RWPE2 (cell line): ENCODE measurements around the gene SLC30A3.

Experiments
- ATAC-seq: fragments of 200-7000 bp; cut with Tn5 transposase; 3 replicates; pipeline ENCODE4 v1.9.1; 2021; ENCODE audit warnings: low read depth
- DNase-seq: peaks from one replicate; pipeline ENCODE4 v3.0.0-alpha.2; 2020; ENCODE audit warnings: low spot score
- H3K27ac ChIP-seq: fragments of 450-650 bp; 2 replicates; pipeline ENCODE4 v1.5.1; 2017; ENCODE audit warnings: mild to moderate bottlenecking; ENCODE audit not compliant: poor library complexity, severe bottlenecking
- H3K27me3 ChIP-seq: fragments of 250-450 bp; sonication (Bioruptor Pico); 2 replicates; pipeline ENCODE4 v1.5.1; 2021; ENCODE audit warnings: mild to moderate bottlenecking, moderate library complexity; ENCODE audit not compliant: insufficient read depth, poor library complexity, severe bottlenecking
- H3K36me3 ChIP-seq: fragments of 250-450 bp; sonication (Bioruptor Pico); 2 replicates; pipeline ENCODE4 v1.5.1; 2020; ENCODE audit warnings: low read depth, mild to moderate bottlenecking, moderate library complexity
- H3K4me1 ChIP-seq: fragments of 250-450 bp; sonication (Bioruptor Pico); 2 replicates; pipeline ENCODE4 v1.5.1; 2021; ENCODE audit warnings: mild to moderate bottlenecking, moderate library complexity; ENCODE audit not compliant: insufficient read depth, poor library complexity, severe bottlenecking
- H3K4me3 ChIP-seq: fragments of 250-450 bp; sonication (Bioruptor Pico); 2 replicates; pipeline ENCODE4 v1.5.1; 2021; ENCODE audit warnings: mild to moderate bottlenecking, moderate library complexity; ENCODE audit not compliant: severe bottlenecking
- H3K9me3 ChIP-seq: fragments of 250-450 bp; sonication (Bioruptor Pico); 2 replicates; pipeline ENCODE4 v1.5.1; 2021; ENCODE audit warnings: mild to moderate bottlenecking, moderate library complexity; ENCODE audit not compliant: severe bottlenecking
- CTCF ChIP-seq: fragments of 450-650 bp; IDR thresholded peaks from one replicate; pipeline ENCODE4 v1.5.1; 2017; ENCODE audit warnings: mild to moderate bottlenecking, moderate library complexity; ENCODE audit not compliant: poor library complexity, severe bottlenecking

SLC30A3 gene

GRCh38 chr2:27208486-27209050, 54.3 kb downstream of the SLC30A3 start:
- ATAC-seq (no peak), DNase-seq (no peak)
- Histone ChIP-seq H3K4me1 (no peaks in the 10 kb centered on the region), H3K36me3 (peaks cover 35% of the 10 kb centered on the region), H3K27ac (no peak overlapping the region), H3K9me3 (no peaks in the 10 kb centered on the region), H3K27me3 (no peaks in the 10 kb centered on the region), H3K4me3 (no peak overlapping the region)
- no peak for TF ChIP-seq CTCF

- TF ChIP-seq CTCF: no peak
- Histone ChIP-seq H3K27me3 (no peaks in the 10 kb centered on the region), H3K36me3 (peaks cover 30% of the 10 kb centered on the region), H3K4me3 (no peak overlapping the region), H3K9me3 (no peaks in the 10 kb centered on the region), H3K4me1 (no peaks in the 10 kb centered on the region), H3K27ac (no peak overlapping the region)
- ATAC-seq (no peak), DNase-seq (no peak)
Measured at GRCh38 chr2:27206346-27206745, 56.5 kb downstream of the SLC30A3 start.

GRCh38 chr2:27205206-27205605, 57.6 kb downstream of the SLC30A3 start:
- no peak overlapping the region for H3K27ac ChIP-seq
- H3K36me3 ChIP-seq: peaks cover 30% of the 10 kb centered on the region
- H3K27me3 ChIP-seq: no peaks in the 10 kb centered on the region
- H3K9me3 ChIP-seq: no peaks in the 10 kb centered on the region
- no peak overlapping the region for H3K4me3 ChIP-seq
- no peak for DNase-seq
- H3K4me1 ChIP-seq: no peaks in the 10 kb centered on the region
- TF ChIP-seq CTCF: no peak
- ATAC-seq: no peak

GRCh38 chr2:27204566-27204965, 58.3 kb downstream of the SLC30A3 start:
- no peak for TF ChIP-seq CTCF
- H3K36me3 ChIP-seq: peaks cover 26% of the 10 kb centered on the region

GRCh38 chr2:27203741-27204140, 59.1 kb downstream of the SLC30A3 start:
- peaks cover 19% of the 10 kb centered on the region for H3K36me3 ChIP-seq
- no peak for DNase-seq
- H3K27ac ChIP-seq: no peak overlapping the region
- no peaks in the 10 kb centered on the region for H3K9me3 ChIP-seq
- no peak for ATAC-seq
- no peaks in the 10 kb centered on the region for H3K27me3 ChIP-seq
- H3K4me3 ChIP-seq: no peak overlapping the region
- TF ChIP-seq CTCF: no peak
- H3K4me1 ChIP-seq: no peaks in the 10 kb centered on the region

More at GRCh38 chr2:27204566-27204965, 58.3 kb downstream of the SLC30A3 start:
- Histone ChIP-seq H3K27ac (no peak overlapping the region), H3K4me1 (no peaks in the 10 kb centered on the region), H3K9me3 (no peaks in the 10 kb centered on the region), H3K27me3 (no peaks in the 10 kb centered on the region), H3K4me3 (no peak overlapping the region)
- DNase-seq (no peak), ATAC-seq (no peak)
